ENCODE data around the gene CCNE1.
A peak's percentile ranks its signal among the peaks of the same experiment; 100 is the strongest.

CCNE1 gene

GRCh38 chr19:29811125-29812079 lies at the start of gene CCNE1:
Gene CCNE1, plus strand, starts transcription at chr19:29811991. Its CDS starts 565 bp downstream, at chr19:29812556.
- DNase-seq (ENCODE audit: low spot score): peak; percentile 88

GRCh38 chr19:29763196-29763595 lies 48.6 kb upstream of the CCNE1 start:
- no peak for DNase-seq (ENCODE audit: low spot score)

GRCh38 chr19:29764361-29764760 lies 47.4 kb upstream of the CCNE1 start:
- DNase-seq (ENCODE audit: low spot score): no peak

- DNase-seq (ENCODE audit: low spot score): no peak
These were observed 45.7 kb upstream of the CCNE1 start for GRCh38 chr19:29766100-29766499.

- DNase-seq (ENCODE audit: low spot score): no peak
These were observed 44.6 kb upstream of the CCNE1 start for GRCh38 chr19:29767039-29767735.

- no peak for DNase-seq (ENCODE audit: low spot score)
These were observed 43.6 kb upstream of the CCNE1 start for GRCh38 chr19:29768166-29768565.

GRCh38 chr19:29769997-29770396 lies 41.8 kb upstream of the CCNE1 start:
- no peak for DNase-seq (ENCODE audit: low spot score)

- DNase-seq (ENCODE audit: low spot score): no peak
These were observed 41.1 kb upstream of the CCNE1 start for GRCh38 chr19:29770648-29771047.

GRCh38 chr19:29771708-29772414 lies 39.9 kb upstream of the CCNE1 start:
- DNase-seq (ENCODE audit: low spot score): no peak

- DNase-seq (ENCODE audit: low spot score): no peak
These were observed 39.1 kb upstream of the CCNE1 start for GRCh38 chr19:29772696-29773095.

- DNase-seq (ENCODE audit: low spot score): no peak
These were observed 38.6 kb upstream of the CCNE1 start for GRCh38 chr19:29773141-29773540.

- DNase-seq (ENCODE audit: low spot score): no peak
These were observed 37.7 kb upstream of the CCNE1 start for GRCh38 chr19:29774126-29774525.

GRCh38 chr19:29777781-29778309 lies 33.9 kb upstream of the CCNE1 start:
- no peak for DNase-seq (ENCODE audit: low spot score)

GRCh38 chr19:29779921-29780320 lies 31.9 kb upstream of the CCNE1 start:
- DNase-seq (ENCODE audit: low spot score): no peak

GRCh38 chr19:29781386-29782259 lies 30.2 kb upstream of the CCNE1 start:
- DNase-seq (ENCODE audit: low spot score): no peak

GRCh38 chr19:29782260-29782580 lies 29.6 kb upstream of the CCNE1 start:
- DNase-seq (ENCODE audit: low spot score): no peak

GRCh38 chr19:29783627-29784190 lies 28.1 kb upstream of the CCNE1 start:
- no peak for DNase-seq (ENCODE audit: low spot score)

- no peak for DNase-seq (ENCODE audit: low spot score)
These were observed 27.1 kb upstream of the CCNE1 start for GRCh38 chr19:29784598-29785223.

- no peak for DNase-seq (ENCODE audit: low spot score)
These were observed 26.4 kb upstream of the CCNE1 start for GRCh38 chr19:29785360-29785759.

- DNase-seq (ENCODE audit: low spot score): peak; percentile 23
These were observed 25.7 kb upstream of the CCNE1 start for GRCh38 chr19:29785955-29786589.

Data from hematopoietic multipotent progenitor cell treated with erythropoietin and hydrocortisone succinate and interleukin-3 and kit ligand, for 17 days (in vitro differentiated cells).